Activated T-cell treated with anti-CD3 and anti-CD28 coated beads for 24 hours (primary cell): Measurements from ENCODE around the gene THSD7A.

Source experiments
- DNase-seq: peaks from one replicate; pipeline ENCODE4 v3.0.0-alpha.2; 2020; ENCODE audit warnings: low read depth

The THSD7A gene

DNA sequence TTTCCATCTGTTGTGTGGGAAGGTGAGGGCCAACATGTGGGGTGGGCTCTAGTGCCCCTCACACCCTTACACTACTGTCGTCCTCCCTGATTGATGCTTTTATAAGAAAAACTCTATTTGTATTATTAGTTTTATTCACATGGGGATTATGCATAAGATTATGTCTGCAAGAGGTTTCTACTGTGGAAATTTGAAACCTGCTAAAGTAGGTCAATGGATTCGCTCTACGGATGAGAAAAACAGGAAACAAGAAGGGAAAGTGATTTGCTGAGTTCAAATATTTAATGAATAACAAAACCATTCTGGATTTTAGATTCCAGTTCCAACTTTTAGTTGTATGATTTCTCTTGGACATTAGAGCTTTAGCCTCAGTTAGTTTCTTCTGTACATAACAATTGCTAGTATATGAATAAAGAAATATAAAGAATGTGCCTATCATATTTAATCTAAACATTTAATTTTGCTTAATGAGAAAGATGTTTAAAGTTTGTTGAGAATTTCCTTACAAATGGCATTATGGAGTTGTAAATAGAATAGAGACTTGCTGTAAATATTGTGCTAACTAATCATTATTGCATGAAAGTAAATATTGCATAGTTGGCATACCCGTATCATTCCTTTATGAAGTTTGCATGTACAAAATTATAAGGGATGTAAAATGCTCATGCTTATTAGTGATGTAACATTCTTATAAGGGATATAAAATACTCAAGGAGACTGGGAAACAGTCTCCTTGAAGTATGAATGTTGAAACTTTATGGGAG is 193.8 kb downstream of the THSD7A start:
- no peak for DNase-seq

DNA sequence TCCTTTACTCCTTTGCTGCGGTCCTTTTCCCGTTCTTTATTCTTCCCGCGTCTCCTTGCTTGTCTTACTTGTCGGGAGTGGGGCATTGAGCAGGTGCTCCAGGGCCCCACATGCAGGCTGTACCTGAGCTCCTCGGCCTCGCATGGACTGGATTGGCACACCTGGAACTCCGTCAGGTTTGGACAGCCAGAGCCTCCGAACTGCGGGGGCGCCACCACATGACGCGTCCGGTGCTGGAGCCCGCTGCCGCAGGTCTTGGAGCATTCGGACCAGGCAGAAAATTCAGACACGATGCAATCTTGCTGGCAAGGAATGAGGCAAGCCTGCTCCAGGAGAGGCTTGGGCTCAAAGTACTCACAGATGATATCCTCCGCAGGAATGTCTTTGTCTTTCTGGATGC is 195.7 kb downstream of the THSD7A start:
- no peak for DNase-seq

DNA sequence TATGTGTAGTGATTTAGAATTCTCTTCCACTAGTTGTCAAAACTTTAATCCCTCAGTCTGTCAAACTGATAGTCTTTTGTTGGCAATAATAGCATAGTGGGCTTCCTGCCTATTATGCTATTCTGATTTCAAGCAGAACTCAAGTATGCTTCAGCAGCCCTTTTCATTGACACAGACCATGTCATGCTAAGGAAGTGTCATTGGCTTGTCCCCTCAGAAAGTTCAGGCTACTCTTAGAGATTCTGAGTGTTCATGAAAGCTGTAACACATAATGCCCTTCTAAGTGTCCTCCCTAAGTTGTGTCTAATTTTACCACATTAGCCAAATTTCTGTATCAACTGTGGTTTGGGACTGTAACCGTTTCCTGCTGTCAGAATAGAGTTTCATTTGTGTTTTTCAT is 198.7 kb downstream of the THSD7A start:
- DNase-seq: no peak

DNA sequence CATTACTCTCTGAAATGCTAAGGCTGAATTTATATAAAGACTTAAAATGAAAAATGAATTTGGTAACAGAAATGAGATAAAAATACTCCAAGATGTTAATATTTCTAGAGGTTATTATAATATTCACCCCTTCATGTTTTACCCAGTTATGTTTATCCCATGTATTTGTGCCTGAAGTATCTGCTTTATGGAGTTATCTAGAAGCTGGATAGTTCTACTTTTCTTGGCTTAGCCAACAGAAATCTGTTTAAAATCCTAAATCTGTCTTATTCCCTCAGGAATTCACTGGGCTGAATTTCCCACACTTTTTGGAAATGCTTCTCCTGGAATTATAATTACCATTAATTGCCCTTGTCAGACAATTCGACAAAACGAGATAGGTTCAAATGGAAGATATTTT is 201.6 kb downstream of the THSD7A start:
- DNase-seq: no peak

DNA sequence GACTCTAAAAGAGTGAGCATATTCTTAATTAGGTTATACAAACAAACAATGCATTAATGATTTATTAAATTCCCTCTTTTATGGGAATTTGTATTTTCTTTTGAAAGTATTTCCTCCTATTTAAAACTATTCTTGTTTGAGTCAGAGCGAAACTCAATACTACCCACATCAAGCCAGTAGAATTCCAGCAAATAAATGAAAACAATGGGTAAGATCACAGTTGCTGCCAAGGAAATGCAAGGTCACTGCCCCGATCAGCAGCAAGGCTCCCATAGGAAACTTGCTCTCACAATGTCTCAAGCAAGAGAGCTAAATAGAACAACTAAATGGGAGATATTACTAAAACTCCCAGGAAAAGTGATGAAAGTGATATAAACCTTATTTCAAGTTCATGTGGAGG is 206.3 kb downstream of the THSD7A start:
- no peak for DNase-seq

DNA sequence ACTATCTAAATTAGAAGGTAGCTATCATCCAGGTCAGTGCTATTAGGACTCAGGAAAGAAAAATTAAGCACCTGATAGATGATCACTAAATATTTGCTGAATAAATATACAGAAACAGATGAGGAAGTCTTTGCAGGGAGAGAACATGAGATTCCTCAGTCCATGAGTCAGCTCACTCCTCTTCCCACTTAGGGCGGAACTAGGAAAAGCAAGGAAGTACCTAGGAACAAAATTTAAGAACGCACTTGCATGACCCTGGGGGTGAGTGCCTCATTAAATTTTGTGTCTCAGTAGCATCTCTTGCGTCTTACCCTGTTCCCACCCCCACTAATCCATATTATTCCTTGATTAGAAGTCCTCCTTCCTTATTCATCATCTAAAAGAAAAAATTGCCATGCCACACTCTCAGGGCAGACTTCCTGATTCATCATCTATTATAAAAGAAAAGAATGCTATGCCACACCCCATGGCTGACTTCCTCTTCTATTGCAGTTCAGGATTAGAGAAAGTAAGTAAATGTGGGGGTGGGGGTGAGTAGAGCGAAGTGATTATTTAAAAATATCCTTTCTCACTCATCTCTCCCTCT is 208.8 kb downstream of the THSD7A start:
- DNase-seq: no peak

DNA sequence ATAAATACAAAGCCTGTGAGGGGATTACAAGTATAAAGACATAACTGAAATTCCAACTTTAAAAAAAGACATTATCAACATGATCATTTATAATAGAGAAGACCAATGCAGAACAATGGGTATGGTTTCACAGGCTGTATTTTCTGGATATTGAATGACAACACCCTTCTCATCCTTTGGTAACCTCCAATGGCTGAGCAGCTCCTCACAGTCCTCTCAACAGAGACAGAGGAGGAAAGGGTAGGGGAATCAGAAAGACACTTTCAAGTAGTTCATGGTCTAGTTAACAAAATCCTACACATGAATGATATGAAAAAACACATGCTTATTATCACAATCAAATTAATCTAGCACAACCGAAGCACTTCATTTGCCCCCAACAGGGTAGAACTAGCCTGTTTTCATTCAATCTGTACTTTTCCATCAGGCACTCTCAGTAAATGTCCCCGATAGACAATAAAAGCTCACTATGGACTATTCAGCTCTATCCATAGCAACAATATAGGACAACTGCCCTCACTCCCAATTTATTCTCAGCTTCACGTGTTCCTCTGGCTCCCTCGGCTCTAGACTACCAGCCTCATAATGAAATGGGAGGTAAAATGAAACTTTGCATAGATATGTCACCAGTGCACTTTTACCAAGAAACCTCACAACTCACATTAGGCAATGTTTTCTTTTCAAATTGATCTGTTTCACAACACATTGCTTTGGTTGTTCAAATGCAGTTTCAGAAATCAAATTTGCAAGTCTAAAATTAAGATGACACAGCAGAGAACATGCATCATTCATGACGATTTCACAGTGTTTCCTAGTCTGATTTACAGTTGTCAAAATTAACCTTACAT is 211.4 kb downstream of the THSD7A start:
- no peak for DNase-seq

DNA sequence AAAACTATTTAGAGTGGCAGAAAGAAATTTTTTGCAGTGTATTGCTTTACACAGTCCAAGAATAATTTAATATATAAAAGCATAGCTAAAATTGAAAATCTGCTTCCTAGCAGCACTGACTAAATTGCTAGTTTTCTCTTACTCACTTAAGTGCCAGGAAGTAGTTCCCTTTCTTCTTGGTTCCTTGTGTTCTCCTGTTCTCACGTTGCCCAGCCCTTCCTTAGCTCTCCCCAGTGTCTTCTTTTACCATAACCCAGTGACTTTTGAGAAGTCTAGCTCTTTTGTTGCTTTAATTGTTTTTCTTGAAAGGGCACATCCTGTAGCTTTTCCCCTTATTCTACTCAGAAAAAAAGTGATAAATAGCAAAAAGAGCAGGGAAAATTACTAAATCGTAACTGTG is 215.5 kb downstream of the THSD7A start:
- DNase-seq: no peak

DNA sequence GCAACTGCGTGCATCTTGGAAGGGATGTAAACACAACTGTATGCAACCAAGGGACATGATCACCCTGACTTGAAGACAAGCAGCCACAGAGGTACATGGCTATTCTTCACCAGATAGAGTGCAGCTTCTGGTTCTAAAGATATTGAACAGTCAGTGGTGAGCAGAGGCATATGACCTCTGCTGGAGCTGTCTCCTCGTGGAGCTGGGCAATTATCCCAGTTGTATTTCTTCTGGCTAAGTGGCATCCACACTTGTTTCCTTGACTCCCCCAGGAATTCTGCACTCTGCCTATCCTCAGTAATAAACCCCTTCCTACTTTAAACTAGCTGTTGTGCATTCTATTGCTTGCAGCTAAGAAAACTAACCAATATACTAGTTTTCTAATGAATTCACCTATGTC is 216.8 kb downstream of the THSD7A start:
- DNase-seq: no peak

DNA sequence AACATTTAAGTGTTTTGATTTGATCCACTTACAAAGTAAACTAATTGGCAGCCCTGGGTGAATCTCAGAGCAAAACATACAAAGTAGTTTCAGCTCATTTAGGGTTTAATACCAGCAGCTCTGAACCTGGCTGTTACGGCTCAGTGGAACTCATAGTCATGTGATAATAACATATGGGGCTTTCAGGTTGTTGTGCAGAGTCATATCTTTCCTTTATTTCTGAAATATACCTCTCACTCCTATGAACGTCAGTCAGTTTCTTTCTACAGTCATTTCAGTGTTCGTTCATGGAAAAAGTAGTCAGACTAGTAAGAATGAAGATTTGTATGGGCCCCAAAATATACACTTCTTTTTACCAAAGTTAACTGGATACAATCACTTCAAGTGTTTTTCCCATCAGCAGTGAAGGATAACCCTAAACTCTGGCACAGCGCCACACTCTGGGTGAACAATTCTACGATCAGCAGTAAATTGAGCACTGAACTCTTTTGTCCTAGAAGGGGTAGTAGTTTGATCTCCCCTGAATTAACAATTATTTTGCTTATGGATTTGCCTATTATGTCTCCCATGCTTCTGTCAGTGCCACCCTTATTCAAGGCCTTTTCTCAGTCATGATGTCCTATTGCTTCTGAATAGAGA is 218.6 kb downstream of the THSD7A start:
- no peak for DNase-seq

DNA sequence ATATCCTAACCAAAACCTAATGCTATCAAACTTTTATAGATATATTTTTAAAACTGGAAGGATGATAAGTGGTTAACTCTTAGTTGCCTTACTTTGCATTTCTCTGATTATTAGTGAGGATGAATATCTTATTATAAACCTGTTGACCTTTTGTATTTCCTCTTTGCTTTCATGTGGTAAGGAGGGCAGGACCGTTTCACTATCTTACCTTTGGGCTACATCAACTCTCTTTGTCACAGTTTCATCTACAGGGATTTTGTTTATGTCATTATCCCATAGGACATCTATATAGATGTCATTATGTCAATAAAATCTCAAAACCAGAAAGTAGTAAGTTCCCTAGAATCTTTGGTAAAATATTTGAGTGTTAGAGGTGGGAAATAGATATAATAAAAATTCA is 219.3 kb downstream of the THSD7A start:
- DNase-seq: no peak

DNA sequence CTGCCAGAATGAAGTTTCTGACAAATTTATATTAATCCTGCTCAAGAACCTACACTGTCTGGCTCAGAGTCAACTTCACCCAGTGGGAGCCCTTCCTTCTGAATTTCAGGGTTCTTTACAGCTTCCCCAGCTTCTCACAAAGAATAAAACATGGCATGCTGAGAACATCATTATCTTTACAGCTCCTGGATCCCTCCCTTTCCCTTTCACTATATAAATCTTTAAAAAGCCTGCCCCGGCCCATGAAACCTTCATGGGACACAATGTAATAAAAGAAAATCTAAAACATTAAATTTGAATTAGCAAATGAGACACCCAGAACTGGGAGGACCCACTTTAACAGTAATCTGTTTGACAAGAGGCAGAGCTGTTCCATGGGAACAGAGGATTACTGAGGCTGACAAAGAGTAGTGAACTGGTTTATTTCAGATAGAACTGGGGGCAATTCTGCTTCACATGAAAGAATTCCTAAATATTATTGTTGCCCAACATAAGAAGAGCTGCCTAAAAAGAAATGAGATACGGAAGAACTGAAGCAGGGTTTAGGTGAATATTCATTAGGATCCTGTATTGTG is 222.8 kb downstream of the THSD7A start:
- DNase-seq: no peak

DNA sequence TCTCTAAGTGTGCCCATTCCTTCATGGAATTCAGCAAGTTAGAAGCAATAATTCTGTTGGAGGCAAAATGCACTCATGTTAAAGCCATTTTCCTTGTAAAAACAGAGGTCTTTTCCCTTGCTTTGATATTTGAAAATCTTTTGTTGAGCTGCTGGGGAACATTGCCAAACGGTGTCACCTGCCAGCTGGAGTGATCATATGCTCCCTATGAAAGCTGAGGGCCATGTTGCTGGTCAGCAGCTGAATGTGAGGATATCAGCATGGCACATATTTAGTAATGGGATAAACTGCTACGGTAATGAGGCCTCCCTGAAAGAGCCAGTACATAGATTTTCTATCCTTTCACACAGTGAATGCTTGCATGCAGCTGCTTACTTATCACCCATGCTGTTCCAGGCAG is 224.3 kb downstream of the THSD7A start:
- DNase-seq: no peak

DNA sequence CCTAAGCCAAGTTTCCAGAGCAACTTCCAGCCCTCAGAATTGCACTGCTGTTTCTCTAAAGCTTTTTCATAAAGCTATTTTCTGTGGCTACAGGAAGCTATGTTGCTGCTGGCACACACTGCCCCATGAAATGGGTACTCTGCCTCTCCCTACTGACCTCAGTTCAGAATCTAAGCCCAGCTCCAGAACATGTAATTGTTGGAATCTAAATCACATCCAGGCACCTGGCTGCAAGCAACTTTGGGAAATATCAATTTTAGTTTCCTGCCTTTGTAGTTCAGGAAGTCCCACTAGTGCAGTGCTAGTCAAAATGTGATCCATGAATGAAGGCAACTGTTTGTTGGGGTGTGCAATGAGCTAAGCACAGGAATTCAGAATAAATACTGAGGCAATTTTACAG is 226.2 kb downstream of the THSD7A start:
- DNase-seq: no peak

DNA sequence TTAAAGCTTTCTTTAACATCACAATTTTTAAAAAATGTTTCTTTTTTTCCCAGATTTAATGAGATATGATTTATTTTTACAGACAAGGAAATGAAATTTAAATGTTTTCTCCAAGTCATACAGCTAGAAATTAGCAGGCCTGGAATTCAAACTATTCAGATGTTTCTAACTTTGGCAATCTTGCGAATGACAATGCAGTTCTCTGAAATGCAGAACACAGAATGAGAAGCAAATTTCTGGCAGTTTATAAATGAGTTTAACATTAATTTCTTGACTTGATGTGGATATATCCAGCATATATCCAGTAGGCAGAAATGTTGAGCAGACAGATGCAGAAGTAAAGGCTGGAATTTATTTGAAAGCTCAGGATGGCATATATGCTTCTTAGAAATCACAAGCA is 227.5 kb downstream of the THSD7A start:
- no peak for DNase-seq

DNA sequence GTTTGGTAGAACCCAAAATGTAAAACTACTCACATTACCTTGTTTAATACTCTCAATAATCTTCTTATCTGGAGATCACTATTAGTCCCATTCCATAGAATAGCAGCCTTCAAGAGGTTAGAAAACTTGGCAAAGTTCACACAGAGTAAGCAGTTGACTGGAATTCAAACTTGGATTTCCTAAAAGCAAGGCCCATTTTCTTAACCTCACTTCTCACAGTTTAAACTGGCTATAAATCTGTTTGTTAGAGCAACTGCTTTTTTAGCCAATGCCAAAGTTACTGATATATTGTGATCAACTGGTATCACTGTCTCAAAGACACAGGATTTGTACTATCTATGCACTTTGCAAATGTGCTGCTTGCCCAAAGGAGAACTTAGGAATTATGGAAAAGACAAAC is 230.2 kb downstream of the THSD7A start:
- no peak for DNase-seq

DNA sequence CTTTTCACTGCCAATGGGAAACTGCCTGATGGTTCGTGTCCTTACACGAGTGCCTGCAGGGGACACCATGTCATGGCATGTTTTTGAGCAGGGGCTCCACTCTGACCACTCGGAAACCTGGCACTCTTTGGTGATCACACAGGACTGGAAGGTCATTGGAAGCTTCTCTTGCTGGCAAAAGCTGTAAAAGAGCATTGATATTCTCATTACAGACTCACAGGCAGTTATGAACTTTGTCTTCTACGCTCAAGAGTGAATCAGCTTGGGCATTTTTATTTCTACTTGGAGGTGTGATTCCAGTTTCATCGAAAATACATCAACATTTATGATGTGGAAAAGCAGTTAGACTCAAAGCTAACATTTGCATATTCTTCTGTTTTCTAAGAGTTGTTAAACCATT is 238.7 kb downstream of the THSD7A start:
- DNase-seq: no peak

DNA sequence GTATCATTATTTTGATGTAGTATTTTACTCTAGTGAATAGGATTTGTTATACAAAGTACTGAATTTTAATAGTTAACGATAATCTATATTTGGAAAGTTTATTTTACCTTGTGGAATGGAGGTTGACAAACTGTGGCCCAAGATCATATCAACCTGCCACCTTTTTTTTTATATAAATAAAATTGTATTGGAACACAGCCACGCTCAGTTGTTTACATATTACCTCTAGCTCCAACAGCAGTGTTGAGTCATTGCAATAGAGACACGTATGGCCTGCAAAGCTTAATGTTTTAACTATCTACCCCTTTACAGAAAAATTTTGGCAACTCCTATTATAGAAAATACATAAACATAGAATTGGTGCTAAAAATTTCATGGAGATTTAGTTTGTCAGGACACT is 239.3 kb downstream of the THSD7A start:
- no peak for DNase-seq

DNA sequence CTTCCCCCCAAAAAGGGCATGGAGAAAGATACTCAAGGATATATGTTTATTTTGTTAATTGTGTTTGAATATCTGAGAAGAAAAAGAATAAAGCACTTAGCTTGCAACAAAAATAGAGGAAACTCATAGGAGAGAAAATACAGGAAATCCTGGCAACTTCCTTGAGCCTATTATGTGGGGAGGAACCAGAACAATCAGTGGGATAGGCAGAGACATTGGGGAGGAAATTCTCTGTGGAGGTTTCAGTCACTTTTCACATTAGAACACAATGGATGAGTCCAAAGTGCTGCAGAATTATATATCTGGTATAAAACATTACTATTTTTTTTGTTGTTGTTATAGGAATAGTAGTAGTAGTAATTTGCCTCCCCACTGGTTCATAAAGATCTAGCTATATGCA is 240.1 kb downstream of the THSD7A start:
- no peak for DNase-seq

DNA sequence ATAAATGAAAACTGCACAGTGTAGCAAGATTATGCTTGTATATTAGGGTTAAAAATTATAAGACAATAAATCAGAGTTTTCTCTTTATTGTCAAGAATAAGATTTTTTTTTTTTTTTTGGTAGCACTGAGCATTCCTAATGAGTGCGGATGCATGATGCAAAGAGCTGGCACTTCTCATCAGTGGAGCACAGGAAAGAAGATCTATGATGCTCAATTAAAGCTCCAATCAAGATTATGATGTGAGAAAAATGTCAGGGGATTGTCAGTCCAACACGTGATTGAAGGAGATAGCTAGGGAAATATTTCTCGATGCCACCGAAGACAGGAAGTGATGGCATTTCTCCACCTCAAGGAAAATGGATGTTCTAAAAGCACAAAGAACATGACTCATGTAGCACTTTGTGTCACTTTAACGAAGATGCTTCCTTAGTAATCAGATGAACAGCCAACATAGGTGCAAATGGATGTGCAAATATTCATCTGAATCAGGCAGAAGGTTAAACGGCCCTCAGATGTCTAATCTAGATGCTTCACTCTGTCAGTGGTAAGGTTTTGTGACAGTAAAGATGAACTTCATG is 240.9 kb downstream of the THSD7A start:
- no peak for DNase-seq

DNA sequence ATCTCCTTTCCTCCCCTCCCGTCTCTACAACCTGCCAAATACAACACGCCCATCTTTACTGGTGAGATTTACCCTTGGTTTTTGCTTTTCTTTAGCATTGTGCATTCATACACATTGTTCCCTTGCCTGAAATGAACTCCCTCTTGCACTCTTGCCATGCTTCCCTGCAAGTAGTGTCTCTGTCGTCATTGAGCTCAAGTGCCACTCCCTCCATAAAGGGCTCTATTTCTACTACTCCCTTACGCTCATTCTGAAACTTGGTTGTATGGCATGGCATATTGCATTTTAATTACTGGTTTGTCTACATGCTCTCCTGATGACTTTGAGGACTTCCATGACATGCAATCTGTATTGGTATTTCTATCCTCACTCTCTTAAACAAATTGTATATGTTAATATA is 242.7 kb downstream of the THSD7A start:
- DNase-seq: no peak

DNA sequence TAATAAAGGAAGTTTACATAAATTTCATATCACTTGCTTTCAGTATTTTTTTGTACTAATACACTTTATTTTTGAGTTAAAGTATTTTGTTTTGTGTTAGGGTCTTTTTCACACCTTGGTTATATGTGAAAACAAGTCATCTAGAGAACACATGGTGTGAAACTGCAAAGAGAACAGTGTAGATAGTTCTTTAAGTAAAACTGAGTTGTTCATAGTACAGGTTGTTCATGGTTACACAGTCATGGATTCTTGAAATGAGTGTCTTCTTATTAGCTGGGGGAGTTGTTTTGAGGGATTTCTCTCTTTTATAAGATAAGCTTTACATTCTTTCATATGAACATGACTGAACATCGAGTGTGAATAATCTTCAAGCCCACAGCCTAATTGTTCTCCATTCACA is 244.2 kb downstream of the THSD7A start:
- no peak for DNase-seq
